Ureter (tissue), 1 donor: Measurements from ENCODE around the gene LAS1L. TPM values are rescaled to one million over a fixed set of nuclear protein-coding genes. Genes with fewer than 3 reads are reported as not detected.
"Not testable (repeated sequence)": the region's sequence is repeated elsewhere in the genome, so short reads cannot be mapped to it uniquely, and the experiment has no call there.

Experiments used
- DNase-seq: peaks from one replicate; pipeline ENCODE4 v3.0.0-alpha.2; 2020; ENCODE audit warnings: low spot score
- total RNA-seq: library from RNA; stranded (reverse); gene quantifications from one replicate; pipeline ENCODE4 v1.2.4, GENCODE V29; 2023
- donor health status: DM: yes; HTN: yes; CAD: no.

Gene LAS1L
- total RNA-seq, 1 donor from 2014 or later, result 41.1 TPM

GRCh38 chrX:65517923-65518322 lies 16.7 kb downstream of the LAS1L start:
- no peak for DNase-seq

DNA sequence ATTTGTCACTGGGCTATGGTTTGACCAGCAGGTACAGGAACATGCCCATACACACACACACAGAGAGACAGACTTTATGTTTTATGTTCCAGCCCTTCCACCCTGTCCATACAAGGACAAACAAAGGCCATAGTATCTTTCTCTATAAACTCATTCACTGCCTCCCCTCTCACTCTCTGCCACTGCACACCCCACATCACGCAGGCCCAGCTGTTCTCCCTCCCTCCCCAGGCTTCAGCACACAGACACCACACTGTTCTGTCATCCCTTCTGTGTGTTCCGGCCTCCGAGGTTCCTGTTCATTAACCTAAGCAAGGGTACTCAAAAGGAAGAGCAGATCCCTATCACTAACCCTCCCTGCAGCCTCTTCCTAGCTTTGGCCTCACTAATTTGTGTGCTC lies 17.8 kb downstream of the LAS1L start:
- DNase-seq, result no peak

DNA sequence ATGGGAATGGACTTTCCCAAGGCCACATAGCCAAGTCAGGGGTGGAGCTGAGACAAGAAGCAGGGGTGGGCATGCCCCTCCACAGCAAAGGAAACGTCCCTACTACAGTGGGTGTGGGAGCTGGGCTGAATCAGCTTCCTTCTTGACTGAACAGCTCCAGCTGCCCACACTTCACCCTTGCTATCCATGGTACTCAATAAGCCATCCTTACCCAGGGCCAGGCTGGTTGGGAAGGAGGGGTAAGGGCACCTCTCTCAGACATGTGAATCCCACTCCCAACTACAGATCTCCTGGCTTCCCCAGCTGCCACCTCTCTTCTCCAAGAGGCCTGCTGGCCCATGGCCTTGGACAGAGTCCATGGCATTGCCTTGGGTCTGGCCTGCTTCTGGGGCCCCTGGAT lies 21.0 kb downstream of the LAS1L start:
- no peak for DNase-seq

GRCh38 chrX:65509400-65509799 lies 25.2 kb downstream of the LAS1L start:
- DNase-seq, result no peak

DNA sequence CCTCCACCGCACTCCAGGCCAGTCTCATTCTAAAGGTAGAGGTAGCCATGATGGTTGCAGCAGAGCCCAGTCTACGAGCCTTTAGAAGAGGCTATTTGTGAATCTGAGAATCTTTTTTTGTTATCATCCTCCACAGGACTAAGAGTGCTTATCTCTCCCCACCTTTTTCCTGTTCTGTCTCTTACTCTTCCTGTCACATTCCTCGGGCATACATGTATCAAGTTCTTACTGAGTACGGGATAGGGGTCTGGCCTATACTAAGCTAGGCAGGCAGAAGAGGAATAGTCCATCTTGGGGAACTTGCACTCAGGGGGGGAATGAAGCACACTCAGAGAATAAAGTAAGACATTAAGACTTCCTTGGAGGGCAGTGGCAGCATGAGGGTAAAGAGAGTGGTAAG lies 25.7 kb downstream of the LAS1L start:
- no peak for DNase-seq

- DNase-seq, result no peak
Observed at GRCh38 chrX:65502618-65503017, 32.0 kb downstream of the LAS1L start.

DNA sequence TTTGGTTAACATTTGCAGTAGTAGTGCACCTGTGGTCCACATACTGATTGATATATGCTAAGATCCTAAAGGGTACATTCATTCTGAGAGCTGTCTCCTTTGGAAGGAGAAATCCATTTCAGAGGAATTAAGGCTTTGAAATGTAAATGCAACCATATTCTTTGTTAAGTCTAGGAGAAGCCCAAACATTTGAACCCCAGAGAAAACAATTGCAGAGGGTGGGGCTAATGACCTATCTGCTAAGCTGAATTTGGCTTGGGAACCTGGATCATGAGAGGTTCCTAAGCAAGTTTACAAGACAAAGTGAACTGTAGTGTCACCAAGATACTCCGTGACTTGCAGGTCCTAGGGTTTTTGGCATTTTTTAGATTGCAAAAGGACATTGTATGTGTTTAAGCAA lies 41.2 kb downstream of the LAS1L start:
- no peak for DNase-seq

DNA sequence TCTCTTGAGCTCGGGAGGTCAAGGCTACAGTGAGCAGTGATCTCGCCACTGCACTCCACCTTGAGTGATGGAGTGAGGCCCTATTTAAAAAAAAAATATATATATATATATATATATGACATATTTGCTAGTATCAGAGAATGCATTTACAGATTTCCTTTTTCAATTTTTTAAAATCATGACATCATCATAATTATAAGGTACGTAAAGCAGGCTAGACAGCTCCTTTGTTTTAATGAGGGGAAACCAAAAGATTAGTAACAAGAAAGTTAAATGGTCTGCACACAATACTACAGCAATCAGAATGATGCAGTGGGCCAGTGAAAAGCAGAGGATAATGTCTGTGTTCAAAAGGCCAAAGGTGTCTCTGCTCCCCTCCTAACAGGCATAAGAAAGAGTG lies 43.0 kb downstream of the LAS1L start:
- no peak for DNase-seq

DNA sequence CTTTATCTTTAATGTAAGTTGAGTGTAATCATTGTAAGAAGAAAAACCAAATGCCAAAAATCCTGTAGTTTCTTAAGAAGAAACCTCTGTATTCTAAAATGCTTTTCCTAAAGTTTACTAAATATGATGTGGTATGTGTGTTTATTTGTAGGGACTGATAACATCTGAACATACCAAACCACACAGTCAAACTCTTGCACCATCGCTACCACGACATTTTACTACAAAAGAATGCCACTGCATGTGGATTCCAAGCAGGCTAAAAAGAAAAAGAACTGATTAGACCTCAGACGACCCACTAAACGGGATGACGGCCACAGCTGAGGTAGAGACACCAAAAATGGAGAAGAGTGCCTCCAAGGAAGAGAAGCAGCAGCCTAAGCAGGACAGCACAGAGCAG lies 46.1 kb downstream of the LAS1L start:
- DNase-seq, result no peak

- no peak for DNase-seq
Observed at GRCh38 chrX:65480960-65481359, 53.6 kb downstream of the LAS1L start.

DNA sequence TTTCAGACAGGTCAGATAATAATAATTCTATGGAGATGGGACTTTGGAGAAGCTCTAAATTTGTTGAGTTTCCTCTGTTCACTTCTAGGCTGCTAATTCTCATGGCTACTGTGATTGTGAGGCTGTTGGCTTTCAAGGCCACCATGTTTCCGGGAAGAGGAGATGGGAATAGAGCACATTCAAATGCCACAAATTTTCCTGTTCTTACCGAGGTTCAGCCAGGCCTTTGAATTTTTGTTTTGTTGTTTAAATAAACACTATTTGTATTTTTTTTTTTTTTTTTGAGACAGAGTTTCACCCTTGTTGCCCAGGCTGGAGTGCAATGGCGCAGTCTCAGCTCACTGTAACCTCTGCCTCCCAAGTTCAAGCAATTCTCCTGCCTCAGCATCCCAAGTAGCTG lies 55.5 kb downstream of the LAS1L start:
- not testable (repeated sequence) for DNase-seq

- no peak for DNase-seq
Observed at GRCh38 chrX:65476564-65476963, 58.0 kb downstream of the LAS1L start.

DNA sequence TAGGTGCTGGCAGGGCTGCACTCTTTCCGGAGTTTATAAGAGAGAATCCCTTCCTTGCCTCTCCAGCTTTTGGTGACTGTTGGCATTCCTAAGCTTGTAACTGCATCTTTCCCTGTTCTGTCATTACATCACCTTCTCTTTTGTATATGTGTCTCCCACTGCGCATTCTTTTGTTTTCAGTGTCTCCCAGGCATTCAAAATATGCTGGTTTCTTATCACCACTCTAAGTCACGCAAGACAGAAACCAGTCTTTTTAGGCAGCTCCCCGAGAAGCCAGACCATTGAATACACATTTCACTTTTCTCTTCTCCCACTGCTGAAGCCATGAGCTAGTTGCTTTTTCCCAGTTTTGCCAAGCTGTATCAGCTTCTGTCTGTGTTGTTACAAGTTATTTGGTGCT lies 71.0 kb downstream of the LAS1L start:
- no peak for DNase-seq

Other genes with a start within 250 kb of the LAS1L start
- 134 TPM for gene MSN, start 132.9 kb upstream of the LAS1L start, total RNA-seq